Gastrocnemius medialis (tissue), 4 donors: Measurements from ENCODE around the gene RPS15. TPM values are rescaled to one million over a fixed set of nuclear protein-coding genes. Genes with fewer than 3 reads are reported as not detected.
"Not testable (repeated sequence)": the region's sequence is repeated elsewhere in the genome, so short reads cannot be mapped to it uniquely, and the experiment has no call there.

Source experiments
- ATAC-seq, 2 donors: fragments of 150-250 bp; one replicate each; pipeline ENCODE4 v1.9.1; 2016
- DNase-seq, 2 donors: peaks; one replicate each; pipeline ENCODE4 v3.0.0-alpha.2; 2019
- H3K27ac ChIP-seq, 4 donors: fragments of 200-600 bp; sonication (generic); 1 replicate in 1 of 4; 2 replicates in 3 of 4; pipeline ENCODE4 v1.5.1; 2016 to 2018; ENCODE audit warnings: mild to moderate bottlenecking in 2 of 4, moderate library complexity in 1 of 4
- H3K27me3 ChIP-seq, 3 donors: fragments of 200-600 bp; sonication (generic) in 2 of 3; 1 replicate in 1 of 3; 2 replicates in 2 of 3; pipeline versions ENCODE4 v1.5.1 to v1.6.0; 2016 to 2019; ENCODE audit warnings: mild to moderate bottlenecking in 1 of 3, moderate library complexity in 1 of 3
- H3K36me3 ChIP-seq, 2 donors: fragments of 200-600 bp; sonication (generic) in 1 of 2; one replicate each; pipeline ENCODE4 v1.5.1; 2017 to 2018
- H3K4me1 ChIP-seq, 2 donors: fragments of 200-600 bp; sonication (generic) in 1 of 2; one replicate each; pipeline ENCODE4 v1.5.1; 2016 to 2017; ENCODE audit warnings: mild to moderate bottlenecking in 2 of 2
- H3K4me3 ChIP-seq, 4 donors: fragments of 200-600 bp; sonication (generic) in 3 of 4; 1 replicate in 1 of 4; 2 replicates in 3 of 4; pipeline ENCODE4 v1.5.1; 2016 to 2019; ENCODE audit warnings: mild to moderate bottlenecking in 2 of 4
- H3K9me3 ChIP-seq, 3 donors: fragments of 200-600 bp; sonication (generic) in 2 of 3; 1 replicate in 1 of 3; 2 replicates in 2 of 3; pipeline ENCODE4 v1.5.1; 2016 to 2019
- POLR2A ChIP-seq, 2 donors: fragments of 450-650 bp; IDR thresholded peaks; one replicate each; pipeline ENCODE4 v1.6.1; 2017; ENCODE audit warnings: antibody characterized with exemption in 2 of 2, mild to moderate bottlenecking in 2 of 2, moderate library complexity in 2 of 2
- in situ Hi-C, 4 donors: fragments of 200-750 bp; cut with MboI; loops; one replicate each; pipeline versions ENCODE4 v1.15.0 to v1.8.0; 2017; ENCODE audit warnings: low sequenced_read_pairs in 4 of 4
- intact Hi-C: fragments of 100-400 bp; cut with DNase I; formaldehyde crosslinking; loops from one replicate; pipeline ENCODE4 v1.15.1; 2023; ENCODE audit warnings: low total_unique reads
- total RNA-seq, 4 donors: library from RNA; depleted of rRNA; stranded (reverse); fragments of >200 nt; gene quantifications; one replicate each; pipeline versions ENCODE4 v1.1.0 to v1.2.3, GENCODE V29; 2016
- TF ChIP-seq, protein P1 (sequence below), 5 experiments: fragments of 450-650 bp in 3 of 5; fragments of 200-600 bp in 2 of 5; sonication (generic) in 2 of 5; IDR thresholded peaks in 4 of 5; conservative IDR thresholded peaks in 1 of 5; 1 replicate in 4 of 5; 2 replicates in 1 of 5; pipeline ENCODE4 v1.5.1; 2016 to 2019; ENCODE audit warnings: antibody characterized with exemption in 5 of 5, mild to moderate bottlenecking in 3 of 5, moderate library complexity in 3 of 5

Gene RPS15
- total RNA-seq, 4 donors from 2014 or later: 2,323 to 3,835 (median 2,607) TPM

DNA sequence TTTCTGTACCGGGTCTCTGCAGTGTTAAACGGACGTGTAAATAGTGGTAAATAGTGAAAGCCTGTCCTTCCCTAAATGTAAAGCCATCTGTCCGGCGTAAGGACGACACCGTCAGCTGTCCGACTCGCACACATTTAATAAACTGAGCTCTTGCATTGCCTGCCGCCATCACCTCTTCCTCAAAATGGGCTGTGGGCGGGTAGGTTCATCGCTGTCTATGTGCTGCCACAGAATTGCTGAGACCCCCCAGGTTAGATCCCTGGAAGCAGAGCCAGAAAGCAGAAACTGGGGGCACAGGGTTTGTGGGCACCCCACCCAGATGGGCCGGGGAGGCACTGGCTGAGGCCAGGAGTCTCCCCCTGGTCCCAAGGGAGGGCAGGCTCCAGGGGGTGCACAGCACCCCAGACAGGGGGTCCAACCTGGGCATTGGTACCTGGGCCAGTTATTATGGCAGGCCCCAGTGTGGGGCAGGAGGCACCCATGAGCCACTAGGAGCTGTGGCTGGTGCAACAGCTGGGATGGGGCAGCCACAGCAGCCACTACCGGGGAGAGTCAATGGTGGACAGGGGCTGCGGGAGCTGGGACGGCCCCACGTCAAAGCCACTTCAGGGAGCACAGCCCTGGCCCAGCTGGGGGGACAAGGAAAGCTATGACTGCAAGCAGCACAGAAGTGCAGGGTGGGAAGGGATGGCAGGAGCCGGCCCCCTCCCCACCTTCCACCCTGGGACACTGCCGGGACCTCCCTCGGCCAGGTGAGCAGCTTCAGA is 35.1 kb downstream of the RPS15 start:
- Histone ChIP-seq H3K27me3 (peaks cover 48 to 52% (median 48%) of the 10 kb centered on the region in 3 donors), H3K36me3 (no peaks in the 10 kb centered on the region), H3K4me3 (no peak overlapping the region), H3K9me3 (no peaks in the 10 kb centered on the region), H3K27ac (no peak overlapping the region), H3K4me1 (peaks cover 17 to 48% of the 10 kb centered on the region in 2 donors)
- ATAC-seq (no peak), DNase-seq (no peak)
- TF ChIP-seq, protein P1, sequence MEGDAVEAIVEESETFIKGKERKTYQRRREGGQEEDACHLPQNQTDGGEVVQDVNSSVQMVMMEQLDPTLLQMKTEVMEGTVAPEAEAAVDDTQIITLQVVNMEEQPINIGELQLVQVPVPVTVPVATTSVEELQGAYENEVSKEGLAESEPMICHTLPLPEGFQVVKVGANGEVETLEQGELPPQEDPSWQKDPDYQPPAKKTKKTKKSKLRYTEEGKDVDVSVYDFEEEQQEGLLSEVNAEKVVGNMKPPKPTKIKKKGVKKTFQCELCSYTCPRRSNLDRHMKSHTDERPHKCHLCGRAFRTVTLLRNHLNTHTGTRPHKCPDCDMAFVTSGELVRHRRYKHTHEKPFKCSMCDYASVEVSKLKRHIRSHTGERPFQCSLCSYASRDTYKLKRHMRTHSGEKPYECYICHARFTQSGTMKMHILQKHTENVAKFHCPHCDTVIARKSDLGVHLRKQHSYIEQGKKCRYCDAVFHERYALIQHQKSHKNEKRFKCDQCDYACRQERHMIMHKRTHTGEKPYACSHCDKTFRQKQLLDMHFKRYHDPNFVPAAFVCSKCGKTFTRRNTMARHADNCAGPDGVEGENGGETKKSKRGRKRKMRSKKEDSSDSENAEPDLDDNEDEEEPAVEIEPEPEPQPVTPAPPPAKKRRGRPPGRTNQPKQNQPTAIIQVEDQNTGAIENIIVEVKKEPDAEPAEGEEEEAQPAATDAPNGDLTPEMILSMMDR (IDR thresholded peaks at IDR 0.05 in 4 of 5, conservative IDR thresholded peaks at IDR 0.05 in 1 of 5): no peak
- in situ Hi-C loops: no loop called here
- intact Hi-C loops: no loop called here

DNA sequence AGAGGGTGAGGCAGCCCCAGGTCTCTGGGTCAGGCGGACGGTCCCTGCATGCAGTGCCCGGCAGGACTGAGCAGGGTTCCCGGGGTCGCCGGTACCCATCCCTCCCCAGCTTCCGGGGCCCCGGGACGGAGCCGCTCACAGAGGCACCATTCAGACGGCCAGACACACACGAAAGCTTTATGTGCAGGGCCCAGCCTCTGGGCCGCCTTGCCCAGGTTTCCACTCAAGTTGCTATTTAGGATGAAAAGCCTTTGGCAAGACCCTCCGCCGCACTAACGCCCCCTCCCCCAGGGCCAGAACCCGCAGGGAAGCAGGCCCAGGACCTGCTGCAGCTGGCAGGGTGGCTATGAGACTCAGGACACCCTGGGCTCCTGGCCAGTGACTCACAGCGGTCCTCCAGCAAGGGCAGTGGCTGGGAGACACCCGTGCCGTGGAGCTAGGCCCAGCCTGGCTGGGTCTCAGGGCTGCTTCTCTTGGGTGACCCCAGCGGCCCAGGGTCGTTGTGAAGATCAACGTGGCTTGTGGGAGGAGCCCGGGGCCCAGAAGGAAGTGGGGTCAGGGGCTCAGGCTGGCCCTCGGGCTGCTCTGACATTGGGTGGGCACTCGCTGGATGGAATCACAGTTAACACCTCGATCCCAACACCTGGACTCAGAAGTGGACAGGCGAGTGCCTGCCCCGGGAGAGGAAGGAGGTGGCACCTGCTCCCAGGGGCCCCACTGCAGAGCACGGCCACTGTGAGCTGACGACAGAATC is 36.0 kb downstream of the RPS15 start:
- Histone ChIP-seq H3K27me3 (peaks cover 42 to 46% (median 43%) of the 10 kb centered on the region in 3 donors), H3K27ac (no peak overlapping the region), H3K9me3 (no peaks in the 10 kb centered on the region), H3K36me3 (no peaks in the 10 kb centered on the region), H3K4me3 (no peak overlapping the region), H3K4me1 (peaks cover 20 to 47% of the 10 kb centered on the region in 2 donors)
- in situ Hi-C loops (no loop called here), intact Hi-C loops (no loop called here)
- no peak for TF ChIP-seq POLR2A (IDR thresholded peaks at IDR 0.05)
- TF ChIP-seq, protein P1 (IDR thresholded peaks at IDR 0.05 in 4 of 5, conservative IDR thresholded peaks at IDR 0.05 in 1 of 5): no peak
- DNase-seq: no peak
- no peak for ATAC-seq

DNA sequence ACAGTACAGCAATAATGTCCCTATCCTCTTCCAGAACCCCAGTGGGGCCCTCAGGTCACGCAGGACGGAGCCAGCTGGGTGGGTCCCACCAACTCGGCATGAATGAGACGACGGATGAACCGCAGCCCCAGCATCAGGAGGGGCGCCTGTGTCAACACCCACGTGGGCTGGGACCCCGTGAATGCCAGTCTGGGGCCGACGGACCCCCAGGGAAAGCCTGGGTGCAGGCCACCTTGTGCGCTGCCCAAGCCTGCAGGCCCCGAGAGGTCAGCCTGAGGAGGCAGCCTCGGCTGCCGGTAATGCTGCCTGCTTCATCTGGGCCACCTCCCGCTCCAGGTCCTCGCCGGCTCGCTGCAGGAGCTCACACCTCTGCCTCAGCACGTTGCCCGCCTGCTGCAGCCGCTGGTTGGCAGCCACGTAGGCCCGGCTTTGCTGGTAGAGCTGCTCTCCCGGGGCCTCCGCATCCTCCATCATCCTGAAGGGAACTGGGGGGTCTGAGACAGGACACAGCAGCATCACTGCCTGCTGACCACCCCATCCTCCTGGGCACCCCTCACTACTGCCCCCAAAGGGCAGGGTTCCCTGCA is 36.7 kb downstream of the RPS15 start:
- TF ChIP-seq, protein P1 (IDR thresholded peaks at IDR 0.05 in 4 of 5, conservative IDR thresholded peaks at IDR 0.05 in 1 of 5): no peak
- no peak for TF ChIP-seq POLR2A (IDR thresholded peaks at IDR 0.05)
- DNase-seq (no peak), ATAC-seq (no peak)
- intact Hi-C loops: no loop called here
- Histone ChIP-seq H3K4me1 (peaks cover 20 to 48% of the 10 kb centered on the region in 2 donors), H3K36me3 (no peaks in the 10 kb centered on the region), H3K27me3 (peaks cover 39 to 42% (median 40%) of the 10 kb centered on the region in 3 donors), H3K27ac (no peak overlapping the region), H3K9me3 (no peaks in the 10 kb centered on the region), H3K4me3 (no peak overlapping the region)
- in situ Hi-C loops: no loop called here

DNA sequence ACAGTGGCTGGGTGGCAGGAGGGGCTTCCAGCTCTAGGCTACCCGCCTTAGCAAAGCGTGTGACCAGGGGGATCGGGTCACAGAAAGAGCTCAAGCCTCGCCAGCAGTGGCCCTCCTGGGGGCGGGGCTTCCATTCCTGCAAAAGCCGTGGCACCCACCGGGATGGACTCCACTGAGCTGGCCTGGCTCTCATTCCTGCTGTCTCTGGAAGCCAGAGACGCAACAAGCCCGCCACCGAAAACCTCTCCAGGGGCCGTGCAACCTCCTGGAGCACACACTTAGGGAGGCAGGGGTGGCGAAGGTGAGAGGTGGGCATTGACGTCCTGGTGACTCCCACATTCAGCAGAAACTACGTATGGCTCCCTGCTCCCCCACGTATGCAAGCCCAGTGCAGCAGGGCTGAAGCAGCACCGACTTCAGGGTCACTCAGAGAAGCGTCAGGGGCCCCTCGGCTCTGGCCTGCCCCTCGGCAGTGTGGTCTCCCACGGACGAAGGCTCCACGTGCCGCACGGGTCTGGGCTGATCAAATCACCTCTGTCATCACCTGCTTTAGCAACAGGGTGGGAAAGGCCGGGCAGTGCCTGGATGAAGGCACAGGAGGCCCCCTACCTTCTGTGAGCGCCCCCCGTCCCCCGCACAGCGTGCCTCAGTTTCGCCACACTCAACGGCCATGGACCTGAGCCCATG is 37.7 kb downstream of the RPS15 start:
- Histone ChIP-seq H3K4me3 (no peak overlapping the region), H3K4me1 (peaks cover 10 to 39% of the 10 kb centered on the region in 2 donors), H3K9me3 (no peaks in the 10 kb centered on the region), H3K27me3 (peaks cover 29 to 32% (median 29%) of the 10 kb centered on the region in 3 donors), H3K27ac (no peak overlapping the region), H3K36me3 (no peaks in the 10 kb centered on the region)
- ATAC-seq (no peak), DNase-seq (no peak)
- intact Hi-C loops: no loop called here
- TF ChIP-seq POLR2A (IDR thresholded peaks at IDR 0.05): no peak
- TF ChIP-seq, protein P1 (IDR thresholded peaks at IDR 0.05 in 4 of 5, conservative IDR thresholded peaks at IDR 0.05 in 1 of 5): no peak
- in situ Hi-C loops: no loop called here

DNA sequence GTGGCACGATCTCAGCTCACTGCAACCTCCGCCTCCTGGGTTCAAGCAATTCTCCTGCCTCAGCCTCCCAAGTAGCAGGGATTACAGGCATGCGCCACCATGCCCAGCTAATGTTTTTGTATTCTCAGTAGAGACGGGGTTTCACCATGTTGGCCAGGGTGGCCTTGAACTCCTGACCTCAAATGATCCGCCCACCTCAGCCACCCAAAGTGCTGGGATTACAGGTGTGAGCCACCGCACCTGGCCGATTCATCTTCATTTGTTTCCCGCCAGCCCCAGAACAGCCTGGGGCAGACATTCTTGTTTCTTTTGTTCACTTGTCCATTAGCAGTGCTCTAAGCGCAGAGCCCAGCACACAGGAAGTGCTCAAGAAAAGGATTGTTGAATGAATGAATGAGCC is 38.9 kb downstream of the RPS15 start:
- H3K4me3 ChIP-seq, in situ Hi-C loops, ATAC-seq, intact Hi-C loops, H3K9me3 ChIP-seq, H3K36me3 ChIP-seq, DNase-seq, H3K27ac ChIP-seq: not testable (repeated sequence)
- peaks cover 17 to 20% (median 18%) of the 10 kb centered on the region in 3 donors for H3K27me3 ChIP-seq
- H3K4me1 ChIP-seq: peaks cover 9 to 28% of the 10 kb centered on the region in 2 donors
